ENCODE results near the gene IL10. TPM values are rescaled to one million over a fixed set of nuclear protein-coding genes. Genes with fewer than 3 reads are reported as not detected.

IL10 gene
- polyA plus RNA-seq (2014; cell fraction: cytosol; rRNA removed): not detected in 2 replicates
- not detected in 2 replicates for polyA plus RNA-seq (2014; cell fraction: nucleus; rRNA removed)

DNA sequence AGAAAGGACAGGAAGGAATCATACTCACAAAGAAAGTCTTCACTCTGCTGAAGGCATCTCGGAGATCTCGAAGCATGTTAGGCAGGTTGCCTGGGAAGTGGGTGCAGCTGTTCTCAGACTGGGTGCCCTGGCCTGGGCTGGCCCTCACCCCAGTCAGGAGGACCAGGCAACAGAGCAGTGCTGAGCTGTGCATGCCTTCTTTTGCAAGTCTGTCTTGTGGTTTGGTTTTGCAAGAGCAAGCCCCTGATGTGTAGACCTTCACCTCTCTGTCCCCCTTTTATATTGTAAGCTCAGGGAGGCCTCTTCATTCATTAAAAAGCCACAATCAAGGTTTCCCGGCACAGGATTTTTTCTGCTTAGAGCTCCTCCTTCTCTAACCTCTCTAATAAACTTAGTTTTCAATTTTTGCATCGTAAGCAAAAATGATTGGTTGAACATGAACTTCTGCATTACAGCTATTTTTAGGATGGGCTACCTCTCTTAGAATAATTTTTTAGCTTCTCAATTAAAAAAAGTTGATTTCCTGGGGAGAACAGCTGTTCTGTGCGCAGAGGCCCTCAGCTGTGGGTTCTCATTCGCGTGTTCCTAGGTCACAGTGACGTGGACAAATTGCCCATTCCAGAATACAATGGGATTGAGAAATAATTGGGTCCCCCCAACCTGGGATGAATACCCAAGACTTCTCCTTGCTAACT is at the start of gene IL10:
Gene IL10 (minus strand): TSS at position 252 of the 695 bp plus-strand sequence. CDS start 59 bp downstream, at position 193.
- DNase-seq (ENCODE audit: low spot score): no peak

- no peak for DNase-seq (ENCODE audit: low spot score)
Measured at GRCh38 chr1:206821493-206821892, 49.2 kb upstream of the IL10 start.

GRCh38 chr1:206816390-206817287 is 44.3 kb upstream of the IL10 start:
- no peak for DNase-seq (ENCODE audit: low spot score)

GRCh38 chr1:206814716-206815341 is 42.5 kb upstream of the IL10 start:
- no peak for DNase-seq (ENCODE audit: low spot score)

GRCh38 chr1:206812471-206812870 is 40.2 kb upstream of the IL10 start:
- DNase-seq (ENCODE audit: low spot score): no peak

GRCh38 chr1:206809504-206810084 is 37.3 kb upstream of the IL10 start:
- no peak for DNase-seq (ENCODE audit: low spot score)

DNA sequence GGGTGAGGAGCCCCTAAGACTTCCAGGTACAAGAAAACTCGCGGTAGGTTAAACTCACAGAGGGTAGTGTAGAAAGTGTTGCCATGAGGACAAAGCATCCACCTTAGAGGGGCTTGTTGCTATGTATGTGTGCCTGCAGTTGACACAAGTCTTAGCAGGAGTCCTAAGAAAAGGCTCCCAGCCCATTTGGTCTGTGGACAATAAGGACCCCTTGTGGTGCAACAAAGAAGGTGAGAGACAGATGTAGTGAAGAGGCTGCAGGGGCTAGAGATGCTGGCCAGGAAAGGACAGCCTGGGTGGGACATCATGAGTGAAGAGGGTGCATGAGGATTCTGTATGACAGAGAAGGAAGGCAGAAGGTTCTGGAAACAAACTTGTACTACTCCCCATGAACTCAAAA is 36.3 kb upstream of the IL10 start:
- DNase-seq (ENCODE audit: low spot score): no peak

DNA sequence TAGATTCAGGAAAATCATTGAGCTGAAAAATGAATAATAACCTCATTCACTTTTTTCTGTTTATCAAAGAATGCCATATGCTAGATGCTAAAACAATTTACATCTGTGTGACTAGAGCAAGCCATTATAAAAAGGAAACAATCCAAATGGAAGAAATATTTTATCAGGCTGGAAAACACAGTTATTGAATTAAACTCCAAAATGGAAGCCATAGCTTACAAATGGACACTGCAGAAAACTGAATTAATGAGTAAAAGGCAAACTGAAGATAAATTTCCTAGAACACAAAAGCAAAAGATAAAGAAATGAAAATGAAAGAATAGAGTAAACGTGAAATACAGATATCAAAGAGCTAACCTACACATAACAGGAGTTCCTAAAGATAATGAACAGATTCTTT is 33.1 kb upstream of the IL10 start:
- DNase-seq (ENCODE audit: low spot score): no peak

DNA sequence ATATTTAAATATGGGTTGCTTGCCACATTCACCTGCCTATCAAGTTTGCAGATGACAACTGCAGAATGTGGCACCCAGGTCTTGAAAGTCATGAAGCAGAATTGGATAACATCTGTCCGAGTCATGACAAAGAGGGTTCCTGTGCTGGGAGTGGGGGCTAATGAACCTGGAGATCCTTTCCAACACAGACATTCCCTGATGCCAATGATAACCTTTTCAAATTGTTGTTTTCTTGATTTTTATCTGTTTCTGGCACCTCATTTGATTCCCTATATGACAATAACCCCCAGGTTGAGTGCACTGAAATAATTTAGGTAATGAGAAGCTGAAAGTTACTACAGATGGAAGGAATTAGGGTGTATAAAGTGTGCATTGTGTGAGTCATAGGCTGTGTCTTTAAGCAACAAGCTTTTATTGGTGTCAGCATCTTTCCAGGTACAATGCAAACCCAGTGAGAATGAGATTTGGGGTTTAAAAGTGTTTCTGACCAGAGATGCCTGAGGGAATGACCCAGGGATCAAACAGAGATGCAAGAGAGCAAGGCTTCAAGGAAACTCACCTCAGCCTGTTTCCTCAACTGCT is 32.0 kb upstream of the IL10 start:
- no peak for DNase-seq (ENCODE audit: low spot score)

DNA sequence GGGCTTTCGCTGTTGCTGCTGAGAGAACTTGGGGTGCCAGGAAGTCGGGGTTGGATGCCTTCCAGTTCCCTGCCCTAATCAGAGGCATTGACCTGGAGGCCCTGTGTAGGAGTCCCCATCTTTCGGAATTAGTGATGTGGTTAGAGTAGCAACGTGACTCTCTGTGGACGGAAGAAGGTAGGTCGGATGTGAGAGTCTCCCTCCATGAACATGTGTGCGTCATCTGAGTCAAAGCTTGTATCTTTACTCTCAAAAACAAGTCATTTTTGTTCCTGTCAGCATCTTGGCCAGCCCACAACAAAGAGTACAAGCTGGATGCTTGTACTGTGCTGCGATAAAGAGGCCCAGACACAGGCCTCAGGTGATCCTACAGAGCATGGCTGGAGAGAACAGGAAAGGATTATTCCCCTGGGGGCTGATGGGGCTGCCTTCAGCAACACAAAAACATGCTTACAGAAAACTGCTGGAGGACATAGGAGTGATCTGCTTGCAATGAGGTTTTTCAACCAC is 31.0 kb upstream of the IL10 start:
- no peak for DNase-seq (ENCODE audit: low spot score)

DNA sequence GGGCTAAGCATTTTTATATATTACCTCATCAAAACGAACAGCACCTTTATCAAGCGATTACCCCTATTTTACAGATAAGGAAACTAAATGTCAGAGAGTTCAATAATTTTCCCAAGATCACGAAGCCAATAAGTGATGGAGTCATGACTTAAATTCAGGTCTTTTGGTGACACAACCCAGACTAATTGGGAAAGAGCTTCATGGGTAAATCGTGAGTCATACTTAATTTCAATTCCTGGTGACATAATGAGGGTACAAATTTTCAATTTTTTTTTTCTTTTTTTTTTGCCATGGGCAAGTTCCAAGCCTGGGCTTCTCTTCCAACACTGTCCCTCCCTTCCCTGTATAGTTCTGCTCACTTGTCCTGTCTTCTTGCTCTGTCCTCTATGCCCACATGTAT is 30.1 kb upstream of the IL10 start:
- no peak for DNase-seq (ENCODE audit: low spot score)

DNA sequence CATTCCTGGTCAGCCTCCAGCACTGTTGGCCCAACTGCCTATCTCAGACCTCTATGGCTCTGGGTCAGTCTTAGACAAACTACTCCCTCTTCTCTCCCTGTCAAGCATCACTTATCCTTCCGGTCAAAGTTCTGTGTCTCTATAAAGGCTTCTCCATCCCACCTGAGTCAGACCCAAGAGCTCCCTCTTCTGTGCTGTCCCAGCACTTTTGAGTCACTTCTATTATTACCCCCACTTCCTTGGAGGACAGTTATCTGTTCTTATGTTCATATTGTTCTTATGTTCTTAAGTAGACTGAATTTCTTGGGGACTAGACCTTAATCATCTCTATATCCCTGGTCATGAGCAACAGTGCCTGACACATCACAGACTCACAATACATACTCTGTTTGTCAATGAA is 29.2 kb upstream of the IL10 start:
- DNase-seq (ENCODE audit: low spot score): no peak

- no peak for DNase-seq (ENCODE audit: low spot score)
Measured at GRCh38 chr1:206800891-206801290, 28.6 kb upstream of the IL10 start.

DNA sequence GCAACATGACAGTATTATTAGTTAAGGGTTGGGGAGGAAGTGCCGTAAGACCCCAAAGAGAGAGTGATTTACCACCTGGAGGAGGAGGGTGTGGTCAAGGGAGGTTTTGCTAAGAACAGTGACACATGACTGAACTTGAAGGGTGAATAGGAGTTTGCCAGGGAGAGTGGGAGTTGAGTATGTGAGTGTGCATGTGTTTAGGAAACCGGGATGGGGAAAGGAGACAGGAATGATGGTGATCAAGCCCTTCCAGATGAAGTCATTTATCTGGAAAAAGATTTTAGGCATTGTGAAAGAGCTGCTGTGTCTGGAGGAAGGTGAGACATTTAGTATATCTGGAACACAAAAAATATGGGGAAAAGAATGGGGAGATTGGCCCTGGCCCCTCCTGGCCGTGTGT is 28.1 kb upstream of the IL10 start:
- no peak for DNase-seq (ENCODE audit: low spot score)

GRCh38 chr1:206799311-206799710 is 27.0 kb upstream of the IL10 start:
- no peak for DNase-seq (ENCODE audit: low spot score)

- DNase-seq (ENCODE audit: low spot score): no peak
Measured at GRCh38 chr1:206798384-206798996, 26.2 kb upstream of the IL10 start.

DNA sequence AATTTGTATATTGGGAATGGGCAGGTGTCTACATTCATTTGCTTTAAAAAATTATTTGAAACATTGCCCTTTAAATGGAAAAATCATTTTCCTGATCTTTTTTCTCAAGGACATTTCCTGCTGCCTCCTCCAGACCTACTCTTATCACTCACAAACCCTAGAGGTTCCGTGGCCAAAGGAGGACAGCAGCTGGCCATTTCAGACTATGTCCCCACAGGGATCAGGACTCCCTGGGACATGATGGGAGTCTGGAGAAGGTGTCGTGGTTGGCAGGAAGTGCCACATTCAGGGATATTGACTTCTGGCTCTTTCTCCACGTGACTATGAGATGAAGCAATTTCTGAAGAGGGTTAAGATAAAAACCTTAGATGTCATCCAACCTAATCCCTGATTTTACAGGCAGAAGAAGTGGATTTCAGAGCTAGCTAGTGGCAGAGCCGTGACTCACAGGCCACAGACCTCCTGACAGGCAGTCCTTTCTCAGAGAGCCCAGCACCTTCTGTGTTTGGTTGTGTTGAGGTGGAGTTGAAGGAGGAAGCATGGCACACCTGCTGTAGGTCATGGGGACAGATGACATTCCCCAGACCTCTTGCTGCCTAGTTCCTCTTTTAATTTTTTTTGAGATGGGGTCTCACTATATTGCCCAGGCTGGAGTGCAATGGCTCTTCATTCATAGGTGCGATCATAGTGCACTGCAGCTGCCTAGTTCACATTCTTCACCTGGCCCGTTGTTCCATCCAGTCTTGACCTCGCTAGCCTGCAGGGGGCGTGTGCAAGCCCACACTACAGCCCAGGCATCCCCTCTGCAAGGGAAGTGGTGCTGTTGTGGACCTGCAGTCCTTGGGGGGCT is 25.5 kb upstream of the IL10 start:
- DNase-seq (ENCODE audit: low spot score): no peak

- DNase-seq (ENCODE audit: low spot score): no peak
Measured at GRCh38 chr1:206796981-206797402, 24.7 kb upstream of the IL10 start.

- no peak for DNase-seq (ENCODE audit: low spot score)
Measured at GRCh38 chr1:206796116-206796515, 23.8 kb upstream of the IL10 start.
